Stimulated activated naive CD8-positive, alpha-beta T cell treated with anti-CD3 and anti-CD28 coated beads, Interleukin-15, amount 100 ng/mL, for 72 hours (primary cell): ENCODE measurements around the gene YIF1B.
A peak's percentile ranks its signal among the peaks of the same experiment; 100 is the strongest.

Experiments
- ATAC-seq: fragments of 150-1000 bp; cut with Tn5 transposase; 2 replicates; pipeline ENCODE4 v1.10.0; 2021; ENCODE audit warnings: mild to moderate bottlenecking, moderate library complexity
- DNase-seq, 2 donors: peaks; one replicate each; pipeline ENCODE4 v3.0.0; 2021 to 2022
- H3K27ac Mint-ChIP-seq, 2 donors: one replicate each; pipeline ENCODE4 v1.8.0; 2022; ENCODE audit warnings: mild to moderate bottlenecking in 2 of 2, mixed read lengths in 2 of 2, moderate library complexity in 2 of 2
- H3K27me3 Mint-ChIP-seq: one replicate; pipeline ENCODE4 v1.8.0; 2022; ENCODE audit warnings: mixed read lengths
- H3K4me1 Mint-ChIP-seq: one replicate; pipeline ENCODE4 v1.8.0; 2022; ENCODE audit warnings: mild to moderate bottlenecking, mixed read lengths
- H3K4me3 Mint-ChIP-seq, 2 donors: one replicate each; pipeline ENCODE4 v1.8.0; 2022; ENCODE audit warnings: mild to moderate bottlenecking in 2 of 2, mixed read lengths in 2 of 2, moderate library complexity in 1 of 2
- H3K9me3 Mint-ChIP-seq, 2 donors: one replicate each; pipeline ENCODE4 v1.8.0; 2022; ENCODE audit warnings: mixed read lengths in 2 of 2

YIF1B gene

GRCh38 chr19:38298821-38299680, 16.7 kb downstream of the YIF1B start:
- no peak overlapping the region for H3K27ac Mint-ChIP-seq
- DNase-seq (no peak), ATAC-seq (no peak)
- H3K9me3 Mint-ChIP-seq: no peaks in the 10 kb centered on the region
- no peaks in the 10 kb centered on the region for H3K4me1 Mint-ChIP-seq
- H3K27me3 Mint-ChIP-seq: no peaks in the 10 kb centered on the region
- no peak overlapping the region for H3K4me3 Mint-ChIP-seq

- no peak for DNase-seq
- Mint-ChIP-seq H3K27ac (peak overlapping the region in 1 of 2 donors; percentile 54), H3K4me3 (no peak overlapping the region), H3K9me3 (no peaks in the 10 kb centered on the region), H3K4me1 (no peaks in the 10 kb centered on the region), H3K27me3 (no peaks in the 10 kb centered on the region)
- no peak for ATAC-seq
These were observed 21.7 kb downstream of the YIF1B start for GRCh38 chr19:38294090-38294489.

- Mint-ChIP-seq H3K4me1 (no peaks in the 10 kb centered on the region), H3K9me3 (no peaks in the 10 kb centered on the region), H3K4me3 (no peak overlapping the region), H3K27me3 (no peaks in the 10 kb centered on the region), H3K27ac (no peak overlapping the region)
- DNase-seq: no peak
- no peak for ATAC-seq
These were observed 22.5 kb downstream of the YIF1B start for GRCh38 chr19:38293281-38293680.

GRCh38 chr19:38291855-38292254, 23.9 kb downstream of the YIF1B start:
- ATAC-seq (no peak), DNase-seq (no peak)
- Mint-ChIP-seq H3K4me1 (no peaks in the 10 kb centered on the region), H3K27ac (no peak overlapping the region), H3K4me3 (no peak overlapping the region), H3K27me3 (no peaks in the 10 kb centered on the region), H3K9me3 (no peaks in the 10 kb centered on the region)

GRCh38 chr19:38290631-38291147, 25.1 kb downstream of the YIF1B start:
- ATAC-seq (no peak), DNase-seq (no peak)
- Mint-ChIP-seq H3K4me1 (no peaks in the 10 kb centered on the region), H3K4me3 (no peak overlapping the region), H3K27ac (peak overlapping the region in 1 of 2 donors; percentile 60), H3K27me3 (no peaks in the 10 kb centered on the region), H3K9me3 (no peaks in the 10 kb centered on the region)

GRCh38 chr19:38289955-38290354, 25.8 kb downstream of the YIF1B start:
- Mint-ChIP-seq H3K9me3 (no peaks in the 10 kb centered on the region), H3K27ac (peak overlapping the region in 1 of 2 donors; percentile 60), H3K4me1 (no peaks in the 10 kb centered on the region), H3K4me3 (no peak overlapping the region), H3K27me3 (no peaks in the 10 kb centered on the region)
- ATAC-seq: no peak
- DNase-seq: no peak

- H3K4me1 Mint-ChIP-seq: no peaks in the 10 kb centered on the region
- no peak overlapping the region for H3K4me3 Mint-ChIP-seq
- no peak for ATAC-seq
These were observed 27.5 kb downstream of the YIF1B start for GRCh38 chr19:38288123-38288855.

GRCh38 chr19:38287604-38288003, 28.1 kb downstream of the YIF1B start:
- Mint-ChIP-seq H3K4me3 (no peak overlapping the region), H3K9me3 (no peaks in the 10 kb centered on the region), H3K4me1 (peaks cover 3% of the 10 kb centered on the region), H3K27me3 (no peaks in the 10 kb centered on the region), H3K27ac (no peak overlapping the region)
- no peak for DNase-seq
- no peak for ATAC-seq

More at GRCh38 chr19:38288123-38288855, 27.5 kb downstream of the YIF1B start:
- DNase-seq: no peak
- H3K9me3 Mint-ChIP-seq: no peaks in the 10 kb centered on the region
- H3K27me3 Mint-ChIP-seq: no peaks in the 10 kb centered on the region
- no peak overlapping the region for H3K27ac Mint-ChIP-seq

GRCh38 chr19:38285567-38285966, 30.2 kb downstream of the YIF1B start:
- DNase-seq: no peak
- H3K9me3 Mint-ChIP-seq: no peaks in the 10 kb centered on the region
- H3K27me3 Mint-ChIP-seq: no peaks in the 10 kb centered on the region
- no peak overlapping the region for H3K27ac Mint-ChIP-seq
- ATAC-seq: no peak
- no peak overlapping the region for H3K4me3 Mint-ChIP-seq
- H3K4me1 Mint-ChIP-seq: peaks cover 20% of the 10 kb centered on the region

GRCh38 chr19:38284422-38284821, 31.3 kb downstream of the YIF1B start:
- Mint-ChIP-seq H3K4me3 (no peak overlapping the region), H3K27me3 (no peaks in the 10 kb centered on the region), H3K4me1 (peaks cover 20% of the 10 kb centered on the region)

GRCh38 chr19:38283271-38283670, 32.5 kb downstream of the YIF1B start:
- DNase-seq: no peak
- peak overlapping the region in 1 of 2 donors; percentile 76 for H3K27ac Mint-ChIP-seq
- ATAC-seq: no peak
- peaks cover 20% of the 10 kb centered on the region for H3K4me1 Mint-ChIP-seq
- H3K9me3 Mint-ChIP-seq: no peaks in the 10 kb centered on the region
- no peak overlapping the region for H3K4me3 Mint-ChIP-seq
- H3K27me3 Mint-ChIP-seq: no peaks in the 10 kb centered on the region

More at GRCh38 chr19:38284422-38284821, 31.3 kb downstream of the YIF1B start:
- Mint-ChIP-seq H3K27ac (peak overlapping the region in 1 of 2 donors; percentile 22), H3K9me3 (no peaks in the 10 kb centered on the region)
- DNase-seq (no peak), ATAC-seq (no peak)

- ATAC-seq (peak; percentile 72), DNase-seq (no peak)
- peak overlapping the region in 1 of 2 donors; percentile 14 for H3K27ac Mint-ChIP-seq
- no peaks in the 10 kb centered on the region for H3K9me3 Mint-ChIP-seq
- H3K4me3 Mint-ChIP-seq: no peak overlapping the region
- no peaks in the 10 kb centered on the region for H3K27me3 Mint-ChIP-seq
- H3K4me1 Mint-ChIP-seq: peaks cover 20% of the 10 kb centered on the region
These were observed 33.8 kb downstream of the YIF1B start for GRCh38 chr19:38281811-38282566.

GRCh38 chr19:38280030-38280921, 35.5 kb downstream of the YIF1B start:
- no peaks in the 10 kb centered on the region for H3K9me3 Mint-ChIP-seq
- peaks cover 20% of the 10 kb centered on the region for H3K4me1 Mint-ChIP-seq
- H3K27me3 Mint-ChIP-seq: no peaks in the 10 kb centered on the region
- no peak for ATAC-seq
- no peak overlapping the region for H3K4me3 Mint-ChIP-seq
- DNase-seq: no peak
- H3K27ac Mint-ChIP-seq: no peak overlapping the region

GRCh38 chr19:38278751-38279150, 37.0 kb downstream of the YIF1B start:
- DNase-seq: no peak
- H3K4me1 Mint-ChIP-seq: peaks cover 20% of the 10 kb centered on the region
- H3K4me3 Mint-ChIP-seq: no peak overlapping the region
- H3K27me3 Mint-ChIP-seq: no peaks in the 10 kb centered on the region
- H3K27ac Mint-ChIP-seq: peak overlapping the region in 1 of 2 donors; percentile 69
- no peaks in the 10 kb centered on the region for H3K9me3 Mint-ChIP-seq
- no peak for ATAC-seq
